Uterus (tissue), 4 donors: Measurements from ENCODE around the gene MTCL1. TPM values are rescaled to one million over a fixed set of nuclear protein-coding genes. Genes with fewer than 3 reads are reported as not detected.

Experiments used
- DNase-seq, 2 donors: peaks; one replicate each; pipeline ENCODE4 v3.0.0-alpha.2; 2019 to 2020
- H3K27ac ChIP-seq, 2 donors: fragments of 200-600 bp; sonication (generic); 1 replicate in 1 of 2; 2 replicates in 1 of 2; pipeline ENCODE4 v1.5.1; 2016 to 2018
- H3K27me3 ChIP-seq, 2 donors: fragments of 200-600 bp; sonication (generic); one replicate each; pipeline ENCODE4 v1.5.1; 2018 to 2019; ENCODE audit warnings: control low read depth in 1 of 2
- H3K36me3 ChIP-seq, 2 donors: fragments of 200-600 bp; sonication (generic); one replicate each; pipeline ENCODE4 v1.5.1; 2019; ENCODE audit warnings: control low read depth in 1 of 2
- H3K4me1 ChIP-seq, 2 donors: fragments of 200-600 bp; sonication (generic); one replicate each; pipeline ENCODE4 v1.5.1; 2018 to 2019; ENCODE audit warnings: control low read depth in 1 of 2
- H3K4me3 ChIP-seq, 2 donors: fragments of 200-600 bp; sonication (generic); 1 replicate in 1 of 2; 2 replicates in 1 of 2; pipeline ENCODE4 v1.5.1; 2018 to 2019; ENCODE audit warnings: mild to moderate bottlenecking in 1 of 2
- H3K9me3 ChIP-seq, 2 donors: fragments of 200-600 bp; sonication (generic); one replicate each; pipeline ENCODE4 v1.5.1; 2019; ENCODE audit warnings: control low read depth in 1 of 2
- CTCF ChIP-seq, 4 experiments: fragments of 200-600 bp in 2 of 4; fragments of 450-650 bp in 2 of 4; sonication (generic) in 2 of 4; IDR thresholded peaks; one replicate each; pipeline ENCODE4 v1.5.1; 2016 to 2019; ENCODE audit warnings: antibody characterized with exemption in 4 of 4, mild to moderate bottlenecking in 2 of 4, moderate library complexity in 1 of 4
- POLR2A ChIP-seq, 2 donors: fragments of 450-650 bp; IDR thresholded peaks; one replicate each; pipeline ENCODE4 v1.6.1; 2016; ENCODE audit warnings: antibody characterized with exemption in 2 of 2, mild to moderate bottlenecking in 1 of 2, moderate library complexity in 1 of 2
- intact Hi-C: fragments of 100-400 bp; cut with DNase I; formaldehyde crosslinking; loops from one replicate; pipeline ENCODE4 v1.15.1; 2023; ENCODE audit warnings: low total_unique reads
- total RNA-seq, 4 donors: library from RNA; depleted of rRNA in 3 of 4; stranded (reverse); fragments of >200 nt in 3 of 4; gene quantifications; one replicate each; pipeline versions ENCODE4 v1.1.0 to v1.2.4, GENCODE V29; 2014 to 2023
- donor health status: DM: yes; HTN: yes; CAD: no.

Gene MTCL1
- 10 to 100 TPM in 2 of 4 donors, 1 to 10 TPM in 1, not detected in 1; 8.8 to 25.9 (median 11.0) TPM for total RNA-seq

GRCh38 chr18:8705238-8705960 is at the start of gene MTCL1:
TSS of gene MTCL1 (plus strand) at chr18:8705556. CDS start at chr18:8705661, 105 bp downstream.
- peaks cover 0 to 4% of the 10 kb centered on the region in 2 donors for H3K4me1 ChIP-seq

GRCh38 chr18:8656232-8656631 is 49.1 kb upstream of the MTCL1 start:
- H3K9me3 ChIP-seq, result no peaks in the 10 kb centered on the region
- no peak overlapping the region for H3K27ac ChIP-seq
- H3K36me3 ChIP-seq, result no peaks in the 10 kb centered on the region
- DNase-seq, result no peak
- TF ChIP-seq POLR2A (IDR thresholded peaks at IDR 0.05) (no peak), CTCF (IDR thresholded peaks at IDR 0.05) (no peak)
- no peaks in the 10 kb centered on the region for H3K27me3 ChIP-seq
- H3K4me1 ChIP-seq, result no peaks in the 10 kb centered on the region
- intact Hi-C loops, result no loop called here
- no peak overlapping the region for H3K4me3 ChIP-seq

More at GRCh38 chr18:8705238-8705960, at the start of gene MTCL1:
- DNase-seq, result no peak
- no peak for TF ChIP-seq POLR2A (IDR thresholded peaks at IDR 0.05)
- no peak for TF ChIP-seq CTCF (IDR thresholded peaks at IDR 0.05)
- no peaks in the 10 kb centered on the region for H3K27me3 ChIP-seq
- H3K4me3 ChIP-seq, result peak within 1 kb of the TSS; percentile 55 to 87
- peak within 1 kb of the TSS; percentile 77 to 88 for H3K27ac ChIP-seq
- intact Hi-C loops, result no loop called here
- no peaks in the 10 kb centered on the region for H3K9me3 ChIP-seq
- H3K36me3 ChIP-seq, result no peaks in the 10 kb centered on the region

DNA sequence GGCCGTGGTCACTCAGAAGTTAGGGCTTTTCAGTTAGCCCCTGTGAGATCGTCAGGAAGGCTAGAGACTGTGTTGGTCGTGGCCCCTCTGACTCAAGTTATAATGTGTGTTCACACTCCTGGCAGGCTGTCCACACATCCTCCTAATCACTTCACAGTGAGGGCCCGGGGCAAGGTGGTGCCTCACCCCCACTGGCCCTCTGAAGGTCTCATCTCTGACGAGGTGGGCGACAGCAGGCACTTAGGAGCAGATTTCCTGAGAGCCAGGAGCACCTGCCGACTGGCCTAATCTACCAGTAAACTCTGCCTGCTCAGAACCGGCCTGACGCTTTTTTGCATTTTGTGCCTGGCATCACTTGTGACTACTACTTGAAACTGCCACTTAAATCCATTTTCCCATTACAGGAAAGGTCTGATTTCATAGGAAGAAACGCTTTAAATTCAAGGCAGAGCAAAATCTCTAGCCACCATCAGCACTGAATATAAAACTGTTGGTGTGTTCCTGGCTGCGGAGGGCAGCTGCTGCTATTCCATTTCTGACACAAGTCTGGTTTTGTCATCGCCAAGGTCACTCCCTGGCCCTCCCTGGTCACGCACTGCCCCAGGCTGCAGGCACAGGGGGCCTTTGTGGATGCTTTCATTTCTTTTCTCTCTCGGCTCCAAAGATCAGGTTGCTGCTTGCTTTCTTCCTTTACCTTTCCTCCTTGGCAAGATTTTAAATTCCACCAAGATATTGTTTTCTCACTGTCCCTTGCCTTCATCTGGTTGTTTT is 48.1 kb upstream of the MTCL1 start:
- H3K27ac ChIP-seq, result no peak overlapping the region
- no peaks in the 10 kb centered on the region for H3K36me3 ChIP-seq
- no peak for TF ChIP-seq CTCF (IDR thresholded peaks at IDR 0.05)
- no peak for TF ChIP-seq POLR2A (IDR thresholded peaks at IDR 0.05)
- H3K9me3 ChIP-seq, result no peaks in the 10 kb centered on the region
- intact Hi-C loops, result no loop called here
- no peak overlapping the region for H3K4me3 ChIP-seq
- H3K27me3 ChIP-seq, result no peaks in the 10 kb centered on the region
- DNase-seq, result no peak
- H3K4me1 ChIP-seq, result no peaks in the 10 kb centered on the region

GRCh38 chr18:8657873-8658470 is 47.4 kb upstream of the MTCL1 start:
- no peak overlapping the region for H3K4me3 ChIP-seq
- H3K4me1 ChIP-seq, result no peaks in the 10 kb centered on the region
- no peaks in the 10 kb centered on the region for H3K9me3 ChIP-seq
- intact Hi-C loops, result no loop called here
- H3K27me3 ChIP-seq, result no peaks in the 10 kb centered on the region
- no peak overlapping the region for H3K27ac ChIP-seq
- no peak for DNase-seq
- TF ChIP-seq CTCF (IDR thresholded peaks at IDR 0.05), result no peak
- no peaks in the 10 kb centered on the region for H3K36me3 ChIP-seq
